ENCODE measurements around the gene STAC.

Gene STAC

DNA sequence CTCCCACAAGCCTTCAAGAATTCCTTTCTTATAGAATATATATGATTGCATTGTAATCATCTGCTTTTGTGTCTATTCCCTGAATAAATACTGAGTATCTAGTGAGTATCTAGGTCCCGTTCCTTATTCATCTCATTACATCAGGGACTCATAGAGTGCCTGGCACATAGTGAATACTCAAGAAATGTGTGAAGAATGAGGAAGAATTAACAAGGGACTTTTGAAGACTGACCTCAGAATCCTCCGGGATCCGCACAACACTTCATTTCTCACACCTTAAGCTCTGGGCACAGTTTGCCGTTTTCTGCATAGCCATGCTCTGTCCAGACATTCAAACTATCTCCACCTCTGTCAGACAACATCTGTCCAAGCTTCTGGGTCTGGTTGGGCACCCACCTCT lies 108.8 kb downstream of the STAC start:
- H3K4me2 ChIP-seq (ENCODE audit: low read depth, low read length) = peak overlapping the region; percentile 51
- no peaks in the 10 kb centered on the region for H3K36me3 ChIP-seq (replicated peaks; ENCODE audit: insufficient read depth, low read length)
- H2AFZ ChIP-seq (ENCODE audit: low read length) = no peak overlapping the region
- peaks cover 16% of the 10 kb centered on the region for H3F3A ChIP-seq (ENCODE audit: insufficient read depth, low read length)
- H3K9me3 ChIP-seq (replicated peaks; ENCODE audit: insufficient read depth, low read length) = no peaks in the 10 kb centered on the region
- peak overlapping the region; percentile 51; the same call in 1 of the 2 replicates for H3K27ac ChIP-seq (ENCODE audit: low read length)
- no peaks in the 10 kb centered on the region for H3K79me2 ChIP-seq (ENCODE audit: low read length)
- no peak overlapping the region for H3K9ac ChIP-seq (ENCODE audit: low read length)
- no peaks in the 10 kb centered on the region for H3K9me2 ChIP-seq (replicated peaks; ENCODE audit: insufficient read depth, low read length)
- peak overlapping the region; percentile 23; the same call in 1 of the 2 replicates for H3K4me3 ChIP-seq (ENCODE audit: low read length)
- TF ChIP-seq EZH2phosphoT487 (IDR thresholded peaks at IDR 0.05; ENCODE audit: low read length) = no peak
- no peaks in the 10 kb centered on the region for H3K27me3 ChIP-seq (replicated peaks; ENCODE audit: insufficient read depth, low read length)
- no peaks in the 10 kb centered on the region for H4K20me1 ChIP-seq (ENCODE audit: insufficient read depth, low read length)
- no peak for DNase-seq
- H3K4me1 ChIP-seq (ENCODE audit: low read length) = peaks cover 30% of the 10 kb centered on the region

- Histone ChIP-seq H3K4me2 (ENCODE audit: low read depth, low read length) (peak overlapping the region; percentile 51), H3K36me3 (replicated peaks; ENCODE audit: insufficient read depth, low read length) (no peaks in the 10 kb centered on the region), H3K4me3 (ENCODE audit: low read length) (peak overlapping the region; percentile 23; the same call in 1 of the 2 replicates), H3K4me1 (ENCODE audit: low read length) (peaks cover 37% of the 10 kb centered on the region), H3K9me2 (replicated peaks; ENCODE audit: insufficient read depth, low read length) (no peaks in the 10 kb centered on the region), H3F3A (ENCODE audit: insufficient read depth, low read length) (peaks cover 16% of the 10 kb centered on the region), H3K79me2 (ENCODE audit: low read length) (no peaks in the 10 kb centered on the region), H3K9me3 (replicated peaks; ENCODE audit: insufficient read depth, low read length) (no peaks in the 10 kb centered on the region), H3K9ac (ENCODE audit: low read length) (no peak overlapping the region; the same call in 1 of the 2 replicates), H3K27me3 (replicated peaks; ENCODE audit: insufficient read depth, low read length) (no peaks in the 10 kb centered on the region), H2AFZ (ENCODE audit: low read length) (peak overlapping the region; percentile 12; the same call in 1 of the 2 replicates), H3K27ac (ENCODE audit: low read length) (peak overlapping the region; percentile 51; the same call in 1 of the 2 replicates), H4K20me1 (ENCODE audit: insufficient read depth, low read length) (no peaks in the 10 kb centered on the region)
- no peak for TF ChIP-seq CTCF (IDR thresholded peaks at IDR 0.05; ENCODE audit: low read length)
- TF ChIP-seq EZH2 (optimal IDR thresholded peaks at IDR 0.05; ENCODE audit: low read depth, low read length) = no peak
- TF ChIP-seq EZH2phosphoT487 (IDR thresholded peaks at IDR 0.05; ENCODE audit: low read length) = no peak
- DNase-seq = peak; percentile 71
Observed at GRCh38 chr3:36489679-36490425, 109.5 kb downstream of the STAC start.

- H3K79me2 ChIP-seq (ENCODE audit: low read length) = no peaks in the 10 kb centered on the region
- H3K27ac ChIP-seq (ENCODE audit: low read length) = no peak overlapping the region
- peaks cover 16% of the 10 kb centered on the region for H3F3A ChIP-seq (ENCODE audit: insufficient read depth, low read length)
- no peak overlapping the region for H2AFZ ChIP-seq (ENCODE audit: low read length)
- no peaks in the 10 kb centered on the region for H3K9me3 ChIP-seq (replicated peaks; ENCODE audit: insufficient read depth, low read length)
- no peaks in the 10 kb centered on the region for H3K9me2 ChIP-seq (replicated peaks; ENCODE audit: insufficient read depth, low read length)
- no peaks in the 10 kb centered on the region for H3K36me3 ChIP-seq (replicated peaks; ENCODE audit: insufficient read depth, low read length)
- no peak overlapping the region for H3K4me2 ChIP-seq (ENCODE audit: low read depth, low read length)
- TF ChIP-seq CTCF (IDR thresholded peaks at IDR 0.05; ENCODE audit: low read length) (no peak), EZH2phosphoT487 (IDR thresholded peaks at IDR 0.05; ENCODE audit: low read length) (no peak), EZH2 (optimal IDR thresholded peaks at IDR 0.05; ENCODE audit: low read depth, low read length) (no peak)
- no peak overlapping the region for H3K4me3 ChIP-seq (ENCODE audit: low read length)
- H3K4me1 ChIP-seq (ENCODE audit: low read length) = peaks cover 49% of the 10 kb centered on the region
- no peaks in the 10 kb centered on the region for H4K20me1 ChIP-seq (ENCODE audit: insufficient read depth, low read length)
- H3K27me3 ChIP-seq (replicated peaks; ENCODE audit: insufficient read depth, low read length) = no peaks in the 10 kb centered on the region
- DNase-seq = no peak
- no peak overlapping the region for H3K9ac ChIP-seq (ENCODE audit: low read length)
Observed at GRCh38 chr3:36493051-36493450, 112.7 kb downstream of the STAC start.
